Endodermal cell (in vitro differentiated cells): ENCODE results near the gene POU3F4. TPM values are rescaled to one million over a fixed set of nuclear protein-coding genes. Genes with fewer than 3 reads are reported as not detected.

Experiments
- DNase-seq: peaks from one replicate; pipeline ENCODE4 v3.0.0-alpha.2; 2017
- H3K27ac ChIP-seq: 2 replicates; pipeline ENCODE4 v1.5.1; 2013; ENCODE audit warnings: mild to moderate bottlenecking, low read depth, low read length, moderate library complexity
- H3K27me3 ChIP-seq: 2 replicates; pipeline ENCODE4 v1.6.1; 2013; ENCODE audit warnings: mild to moderate bottlenecking, low read length, moderate library complexity; ENCODE audit not compliant: insufficient read depth, control insufficient read depth, poor library complexity, severe bottlenecking
- H3K36me3 ChIP-seq: 2 replicates; pipeline ENCODE4 v1.7.0; 2013; ENCODE audit warnings: mild to moderate bottlenecking, low read length, moderate library complexity; ENCODE audit not compliant: control insufficient read depth, insufficient read depth
- H3K4me1 ChIP-seq: one replicate; pipeline ENCODE4 v1.7.0; 2013; ENCODE audit warnings: low read length; ENCODE audit not compliant: control insufficient read depth, insufficient read depth
- H3K4me3 ChIP-seq: 2 replicates; pipeline ENCODE4 v1.5.1; 2013; ENCODE audit warnings: mild to moderate bottlenecking, low read length, moderate library complexity
- H3K9ac ChIP-seq: 2 replicates; pipeline ENCODE4 v1.6.1; 2013; ENCODE audit warnings: mild to moderate bottlenecking, low read length, moderate library complexity; ENCODE audit not compliant: poor library complexity, severe bottlenecking; ENCODE audit errors: extremely low read depth
- H3K9me3 ChIP-seq: 2 replicates; pipeline ENCODE4 v1.6.1; 2013; ENCODE audit warnings: mild to moderate bottlenecking, low read length, moderate library complexity; ENCODE audit not compliant: control insufficient read depth
- H3K27ac Mint-ChIP-seq: 2 replicates; pipeline ENCODE4 v1.8.0; 2020; ENCODE audit warnings: mixed read lengths
- H3K27me3 Mint-ChIP-seq: 2 replicates; pipeline ENCODE4 v1.8.0; 2021; ENCODE audit warnings: mild to moderate bottlenecking, mixed read lengths; ENCODE audit not compliant: insufficient read depth
- H3K36me3 Mint-ChIP-seq: 2 replicates; pipeline ENCODE4 v1.8.0; 2020; ENCODE audit warnings: low read depth, mixed read lengths
- H3K4me1 Mint-ChIP-seq: 2 replicates; pipeline ENCODE4 v1.8.0; 2020; ENCODE audit warnings: mixed read lengths
- H3K4me3 Mint-ChIP-seq: 2 replicates; pipeline ENCODE4 v1.8.0; 2020; ENCODE audit warnings: mild to moderate bottlenecking, moderate library complexity, mixed read lengths
- H3K9me3 Mint-ChIP-seq: 2 replicates; pipeline ENCODE4 v1.8.0; 2020; ENCODE audit warnings: mild to moderate bottlenecking, mixed read lengths
- WGBS, 2 experiments: methylation state at CpG; one replicate each; pipeline versions ENCODE4 v1.1.5 to v1.1.7; 2013; ENCODE audit warnings: missing lambda C conversion rate in 2 of 2, mixed read lengths in 1 of 2; ENCODE audit not compliant: insufficient coverage in 1 of 2, insufficient read length in 1 of 2; 5-methylcytosine and 5-hydroxymethylcytosine counted together
- total RNA-seq, 2 donors: library from RNA; stranded (reverse); fragmentation: NEBNext Ultra II Directional in 1 of 2; extraction: Animal tissue kit (Norgen Biotek cat#: 25700) in 1 of 2; gene quantifications; 2 replicates in 1 of 2; 3 replicates in 1 of 2; pipeline ENCODE4 v1.2.1, GENCODE V29; 2021
- TF ChIP-seq, protein P1 (sequence below): fragments of 200-600 bp; sonication (generic); conservative IDR thresholded peaks from 2 replicates; pipeline ENCODE4 v1.5.0; 2021; ENCODE audit warnings: antibody characterized with exemption, mild to moderate bottlenecking

Gene POU3F4
- total RNA-seq, 2 donors from 2014 or later, result 0.24 TPM; not detected in 1

DNA sequence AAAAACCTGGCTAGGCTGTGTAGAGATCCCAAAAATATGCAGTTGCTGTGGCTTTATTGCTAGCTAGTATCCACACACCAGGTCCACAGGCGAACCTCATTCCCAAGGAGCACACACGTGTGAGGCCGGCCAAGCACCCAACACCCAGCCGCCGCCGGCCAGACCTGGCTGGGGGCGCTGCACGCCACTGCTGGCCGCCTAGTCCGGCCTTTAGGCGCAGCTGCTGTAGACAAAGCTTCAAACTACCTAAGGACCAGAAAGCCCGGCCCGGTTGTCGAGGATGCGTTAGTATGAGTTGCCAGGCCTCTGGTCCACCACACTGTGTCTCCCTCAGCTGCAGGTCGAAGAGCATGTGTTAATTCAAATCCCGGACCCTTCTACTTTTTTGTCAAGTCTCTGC lies 3.1 kb downstream of the POU3F4 start:
- Histone ChIP-seq H3K4me3 (no peak overlapping the region), H3K4me1 (no peaks in the 10 kb centered on the region), H3K27ac (no peak overlapping the region), H3K9me3 (no peaks in the 10 kb centered on the region), H3K9ac (no peak overlapping the region), H3K27me3 (peaks cover 61% of the 10 kb centered on the region), H3K36me3 (no peaks in the 10 kb centered on the region)
- TF ChIP-seq, protein P1, sequence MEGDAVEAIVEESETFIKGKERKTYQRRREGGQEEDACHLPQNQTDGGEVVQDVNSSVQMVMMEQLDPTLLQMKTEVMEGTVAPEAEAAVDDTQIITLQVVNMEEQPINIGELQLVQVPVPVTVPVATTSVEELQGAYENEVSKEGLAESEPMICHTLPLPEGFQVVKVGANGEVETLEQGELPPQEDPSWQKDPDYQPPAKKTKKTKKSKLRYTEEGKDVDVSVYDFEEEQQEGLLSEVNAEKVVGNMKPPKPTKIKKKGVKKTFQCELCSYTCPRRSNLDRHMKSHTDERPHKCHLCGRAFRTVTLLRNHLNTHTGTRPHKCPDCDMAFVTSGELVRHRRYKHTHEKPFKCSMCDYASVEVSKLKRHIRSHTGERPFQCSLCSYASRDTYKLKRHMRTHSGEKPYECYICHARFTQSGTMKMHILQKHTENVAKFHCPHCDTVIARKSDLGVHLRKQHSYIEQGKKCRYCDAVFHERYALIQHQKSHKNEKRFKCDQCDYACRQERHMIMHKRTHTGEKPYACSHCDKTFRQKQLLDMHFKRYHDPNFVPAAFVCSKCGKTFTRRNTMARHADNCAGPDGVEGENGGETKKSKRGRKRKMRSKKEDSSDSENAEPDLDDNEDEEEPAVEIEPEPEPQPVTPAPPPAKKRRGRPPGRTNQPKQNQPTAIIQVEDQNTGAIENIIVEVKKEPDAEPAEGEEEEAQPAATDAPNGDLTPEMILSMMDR, result peak; percentile 53
- 12% methylated on average over 16 of the region's 17 CpGs; no CpG with 5 or more reads in 1 of the 2 experiments for WGBS, 2 experiments
- Mint-ChIP-seq H3K9me3 (peaks cover 42% of the 10 kb centered on the region), H3K27me3 (peaks cover 56% of the 10 kb centered on the region), H3K36me3 (no peaks in the 10 kb centered on the region), H3K4me3 (peak overlapping the region; percentile 52), H3K27ac (no peak overlapping the region), H3K4me1 (peaks cover 14% of the 10 kb centered on the region)
- peak; percentile 78 for DNase-seq

DNA sequence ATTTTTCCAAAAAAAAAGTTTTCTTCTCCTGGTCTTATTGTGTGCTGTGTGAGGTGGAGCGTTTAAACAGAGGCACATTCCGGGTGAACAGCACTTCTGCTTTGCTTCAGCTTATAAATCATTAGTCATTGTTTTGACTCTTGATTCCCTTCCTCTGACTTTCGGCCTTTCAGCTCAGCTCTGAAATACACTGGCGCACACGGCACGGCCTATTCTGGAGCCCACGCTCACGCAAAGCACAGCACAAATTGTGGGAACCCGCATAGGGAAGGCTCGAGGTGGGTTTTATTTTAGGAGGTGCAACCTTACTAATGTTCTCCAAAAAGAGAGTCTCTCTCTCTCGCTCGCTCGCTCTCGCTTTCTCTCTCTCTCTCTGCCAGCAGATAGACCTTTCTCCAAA lies 4.0 kb downstream of the POU3F4 start:
- H3K36me3 ChIP-seq, result no peaks in the 10 kb centered on the region

DNA sequence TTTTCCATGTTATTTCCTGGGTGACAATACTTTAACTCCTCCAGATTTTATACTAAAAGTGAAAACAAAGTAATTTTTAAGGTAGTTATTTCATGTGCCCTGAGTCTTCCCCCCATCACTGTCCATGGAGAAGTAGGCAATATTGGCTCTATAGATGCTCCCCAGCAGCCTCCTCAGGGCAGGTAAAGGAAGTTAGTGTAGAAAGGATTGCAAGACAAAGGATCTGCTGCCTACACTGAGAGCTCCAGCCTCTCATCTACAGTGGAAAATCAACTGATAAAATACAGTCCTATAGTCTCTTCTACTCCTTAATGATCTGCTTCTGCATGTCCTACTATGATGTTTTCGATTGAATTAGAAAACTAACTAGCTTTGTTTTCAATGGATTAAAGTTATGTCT lies 8.5 kb downstream of the POU3F4 start:
- Mint-ChIP-seq H3K9me3 (peaks cover 28% of the 10 kb centered on the region), H3K4me3 (no peak overlapping the region), H3K36me3 (no peaks in the 10 kb centered on the region), H3K4me1 (peaks cover 6% of the 10 kb centered on the region), H3K27ac (no peak overlapping the region), H3K27me3 (peaks cover 5% of the 10 kb centered on the region)
- Histone ChIP-seq H3K9me3 (no peaks in the 10 kb centered on the region), H3K4me1 (no peaks in the 10 kb centered on the region), H3K9ac (no peak overlapping the region), H3K36me3 (no peaks in the 10 kb centered on the region), H3K4me3 (no peak overlapping the region), H3K27ac (no peak overlapping the region), H3K27me3 (peaks cover 13% of the 10 kb centered on the region)
- TF ChIP-seq, protein P1, result no peak
- WGBS, 2 experiments, result no CpG with 5 or more reads among the region's 1 CpG
- DNase-seq, result no peak

More for the DNA sequence above, 4.0 kb downstream of the POU3F4 start:
- Histone ChIP-seq H3K4me3 (no peak overlapping the region), H3K27ac (no peak overlapping the region), H3K4me1 (no peaks in the 10 kb centered on the region), H3K9me3 (no peaks in the 10 kb centered on the region), H3K9ac (no peak overlapping the region), H3K27me3 (peaks cover 53% of the 10 kb centered on the region)
- Mint-ChIP-seq H3K4me3 (no peak overlapping the region), H3K4me1 (peaks cover 10% of the 10 kb centered on the region), H3K27ac (no peak overlapping the region), H3K9me3 (peaks cover 37% of the 10 kb centered on the region), H3K27me3 (peaks cover 47% of the 10 kb centered on the region), H3K36me3 (no peaks in the 10 kb centered on the region)
- TF ChIP-seq, protein P1, result no peak
- 86% methylated on average over 14 of the region's 14 CpGs; no CpG with 5 or more reads in 1 of the 2 experiments for WGBS, 2 experiments
- DNase-seq, result no peak
